GM18861 (cell line): ENCODE results near the gene RPL38.

Experiments
- ATAC-seq: cut with Tn5 transposase; IDR thresholded peaks from one replicate; pipeline ENCODE4 v1.9.1; 2021; ENCODE audit not compliant: unreplicated experiment

The RPL38 gene

GRCh38 chr17:74203439-74204240 is at the start of gene RPL38:
Gene RPL38, plus strand, starts transcription at chr17:74203678. Its CDS starts 278 bp downstream, at chr17:74203956.
- ATAC-seq: peak; percentile 43

- ATAC-seq: no peak
Observed at GRCh38 chr17:74153821-74154430, 49.6 kb upstream of the RPL38 start.

- no peak for ATAC-seq
Observed at GRCh38 chr17:74156878-74157277, 46.6 kb upstream of the RPL38 start.

- ATAC-seq: no peak
Observed at GRCh38 chr17:74157366-74157765, 46.1 kb upstream of the RPL38 start.

- ATAC-seq: no peak
Observed at GRCh38 chr17:74158761-74159160, 44.7 kb upstream of the RPL38 start.

GRCh38 chr17:74159226-74159840 is 44.1 kb upstream of the RPL38 start:
- ATAC-seq: no peak

- ATAC-seq: no peak
Observed at GRCh38 chr17:74160656-74161502, 42.6 kb upstream of the RPL38 start.

GRCh38 chr17:74161503-74161875 is 42.0 kb upstream of the RPL38 start:
- ATAC-seq: no peak

- no peak for ATAC-seq
Observed at GRCh38 chr17:74163271-74163821, 40.1 kb upstream of the RPL38 start.

- ATAC-seq: no peak
Observed at GRCh38 chr17:74163836-74164235, 39.6 kb upstream of the RPL38 start.

- ATAC-seq: no peak
Observed at GRCh38 chr17:74164446-74165045, 38.9 kb upstream of the RPL38 start.

- ATAC-seq: no peak
Observed at GRCh38 chr17:74165797-74166365, 37.6 kb upstream of the RPL38 start.

GRCh38 chr17:74170924-74171323 is 32.6 kb upstream of the RPL38 start:
- no peak for ATAC-seq

- ATAC-seq: no peak
Observed at GRCh38 chr17:74172700-74173099, 30.8 kb upstream of the RPL38 start.

GRCh38 chr17:74176546-74177001 is 26.9 kb upstream of the RPL38 start:
- ATAC-seq: no peak

- no peak for ATAC-seq
Observed at GRCh38 chr17:74177018-74177450, 26.4 kb upstream of the RPL38 start.

GRCh38 chr17:74179576-74179975 is 23.9 kb upstream of the RPL38 start:
- no peak for ATAC-seq

GRCh38 chr17:74180336-74180735 is 23.1 kb upstream of the RPL38 start:
- ATAC-seq: no peak

- ATAC-seq: no peak
Observed at GRCh38 chr17:74181341-74181740, 22.1 kb upstream of the RPL38 start.
